ELF-1 (cell line): Measurements from ENCODE around the gene MYOG.
A peak's percentile ranks its signal among the peaks of the same experiment; 100 is the strongest.

Source experiments
- DNase-seq: peaks from one replicate; pipeline ENCODE4 v3.0.0-alpha.2; 2016; ENCODE audit warnings: low read depth, low spot score

Gene MYOG

GRCh38 chr1:203072002-203072602 is 13.7 kb downstream of the MYOG start:
- no peak for DNase-seq

- DNase-seq = no peak
Observed at GRCh38 chr1:203069030-203069747, 16.6 kb downstream of the MYOG start.

- no peak for DNase-seq
Observed at GRCh38 chr1:203066965-203067364, 18.8 kb downstream of the MYOG start.

- no peak for DNase-seq
Observed at GRCh38 chr1:203065986-203066385, 19.8 kb downstream of the MYOG start.

GRCh38 chr1:203065191-203065590 is 20.6 kb downstream of the MYOG start:
- peak; percentile 77 for DNase-seq

GRCh38 chr1:203063287-203063686 is 22.5 kb downstream of the MYOG start:
- no peak for DNase-seq

- DNase-seq = no peak
Observed at GRCh38 chr1:203060115-203060514, 25.7 kb downstream of the MYOG start.

GRCh38 chr1:203059485-203059884 is 26.3 kb downstream of the MYOG start:
- no peak for DNase-seq

GRCh38 chr1:203058676-203058935 is 27.2 kb downstream of the MYOG start:
- no peak for DNase-seq

GRCh38 chr1:203057911-203058675 is 27.7 kb downstream of the MYOG start:
- no peak for DNase-seq

- no peak for DNase-seq
Observed at GRCh38 chr1:203056516-203056915, 29.3 kb downstream of the MYOG start.

- no peak for DNase-seq
Observed at GRCh38 chr1:203056012-203056411, 29.8 kb downstream of the MYOG start.

- DNase-seq = peak; percentile 70
Observed at GRCh38 chr1:203055161-203055799, 30.5 kb downstream of the MYOG start.

GRCh38 chr1:203054642-203055041 is 31.2 kb downstream of the MYOG start:
- no peak for DNase-seq

GRCh38 chr1:203054184-203054583 is 31.6 kb downstream of the MYOG start:
- DNase-seq = no peak

- DNase-seq = no peak
Observed at GRCh38 chr1:203052601-203053000, 33.2 kb downstream of the MYOG start.

GRCh38 chr1:203051841-203052324 is 33.9 kb downstream of the MYOG start:
- no peak for DNase-seq

- no peak for DNase-seq
Observed at GRCh38 chr1:203050826-203051225, 35.0 kb downstream of the MYOG start.

- no peak for DNase-seq
Observed at GRCh38 chr1:203049576-203050180, 36.1 kb downstream of the MYOG start.

- no peak for DNase-seq
Observed at GRCh38 chr1:203049077-203049476, 36.7 kb downstream of the MYOG start.

GRCh38 chr1:203048555-203049051 is 37.2 kb downstream of the MYOG start:
- DNase-seq = peak; percentile 77

GRCh38 chr1:203048086-203048485 is 37.7 kb downstream of the MYOG start:
- no peak for DNase-seq
